ENCODE data around the gene SRSF10. TPM values are rescaled to one million over a fixed set of nuclear protein-coding genes. Genes with fewer than 3 reads are reported as not detected.
"Not testable (repeated sequence)": the region's sequence is repeated elsewhere in the genome, so short reads cannot be mapped to it uniquely, and the experiment has no call there.

Gene SRSF10
- total and polyA plus RNA-seq, 9 donors = 77.4 to 141 (median 107) TPM

GRCh38 chr1:23959461-23960290 is 20.5 kb downstream of the SRSF10 start, which contains the start of gene PNRC2:
Gene PNRC2 (plus strand): TSS chr1:23959828. CDS start chr1:23961458, 1,630 bp downstream.
- H3K27me3 ChIP-seq (ENCODE audit: control insufficient read depth, insufficient read depth, low read length) = no peaks in the 10 kb centered on the region
- peaks cover 14% of the 10 kb centered on the region for H3K4me1 ChIP-seq (ENCODE audit: control insufficient read depth, insufficient read depth, low read length)
- H3K9me3 ChIP-seq (replicated peaks; ENCODE audit: control insufficient read depth, low read depth, low read length) = no peaks in the 10 kb centered on the region
- H3K27ac ChIP-seq (ENCODE audit: low read length) = peak within 1 kb of the TSS; percentile 100
- peak within 1 kb of the TSS; percentile 78 for H3K4me3 ChIP-seq (ENCODE audit: low read length)
- peak; percentile 99 for DNase-seq
- under 1% methylated on average over 72 of the region's 84 CpGs for WGBS (ENCODE audit: insufficient coverage)
- H3K36me3 ChIP-seq (ENCODE audit: control insufficient read depth, insufficient read depth, low read length) = peaks cover 7% of the 10 kb centered on the region

- Histone ChIP-seq H3K27ac (ENCODE audit: low read length) (peak overlapping the region; percentile 100), H3K27me3 (ENCODE audit: control insufficient read depth, insufficient read depth, low read length) (no peaks in the 10 kb centered on the region), H3K36me3 (ENCODE audit: control insufficient read depth, insufficient read depth, low read length) (peaks cover 5% of the 10 kb centered on the region), H3K4me1 (ENCODE audit: control insufficient read depth, insufficient read depth, low read length) (peaks cover 17% of the 10 kb centered on the region), H3K9me3 (replicated peaks; ENCODE audit: control insufficient read depth, low read depth, low read length) (no peaks in the 10 kb centered on the region), H3K4me3 (ENCODE audit: low read length) (peak overlapping the region; percentile 78)
- peak; percentile 97 for DNase-seq
- 0% methylated on average over 25 of the region's 30 CpGs for WGBS (ENCODE audit: insufficient coverage)
Observed at GRCh38 chr1:23958810-23959460, 21.2 kb downstream of the SRSF10 start.

- H3K36me3 ChIP-seq (ENCODE audit: control insufficient read depth, insufficient read depth, low read length); H3K9me3 ChIP-seq (replicated peaks; ENCODE audit: control insufficient read depth, low read depth, low read length); H3K27me3 ChIP-seq (ENCODE audit: control insufficient read depth, insufficient read depth, low read length); DNase-seq: not testable (repeated sequence)
- WGBS (ENCODE audit: insufficient coverage) = 65% methylated on average over 4 of the region's 19 CpGs
- peak overlapping the region; percentile 100 for H3K27ac ChIP-seq (ENCODE audit: low read length)
- peaks cover 17% of the 10 kb centered on the region for H3K4me1 ChIP-seq (ENCODE audit: control insufficient read depth, insufficient read depth, low read length)
- H3K4me3 ChIP-seq (ENCODE audit: low read length) = peak overlapping the region; percentile 78
Observed at GRCh38 chr1:23958040-23958809, 21.9 kb downstream of the SRSF10 start.

- DNase-seq = no peak
- H3K27ac ChIP-seq (ENCODE audit: low read length) = no peak overlapping the region
Observed at GRCh38 chr1:23957096-23957495, 23.0 kb downstream of the SRSF10 start.

GRCh38 chr1:23953020-23953419 is 27.1 kb downstream of the SRSF10 start:
- Histone ChIP-seq H3K36me3 (ENCODE audit: control insufficient read depth, insufficient read depth, low read length) (no peaks in the 10 kb centered on the region), H3K4me1 (ENCODE audit: control insufficient read depth, insufficient read depth, low read length) (peaks cover 11% of the 10 kb centered on the region), H3K9me3 (replicated peaks; ENCODE audit: control insufficient read depth, low read depth, low read length) (no peaks in the 10 kb centered on the region), H3K4me3 (ENCODE audit: low read length) (no peak overlapping the region), H3K27me3 (ENCODE audit: control insufficient read depth, insufficient read depth, low read length) (no peaks in the 10 kb centered on the region), H3K27ac (ENCODE audit: low read length) (no peak overlapping the region)
- WGBS (ENCODE audit: insufficient coverage) = no CpG with 5 or more reads among the region's 3 CpGs
- no peak for DNase-seq

More at GRCh38 chr1:23957096-23957495, 23.0 kb downstream of the SRSF10 start:
- Histone ChIP-seq H3K9me3 (replicated peaks; ENCODE audit: control insufficient read depth, low read depth, low read length) (no peaks in the 10 kb centered on the region), H3K36me3 (ENCODE audit: control insufficient read depth, insufficient read depth, low read length) (peaks cover 5% of the 10 kb centered on the region), H3K4me3 (ENCODE audit: low read length) (no peak overlapping the region), H3K4me1 (ENCODE audit: control insufficient read depth, insufficient read depth, low read length) (peaks cover 17% of the 10 kb centered on the region), H3K27me3 (ENCODE audit: control insufficient read depth, insufficient read depth, low read length) (no peaks in the 10 kb centered on the region)
- WGBS (ENCODE audit: insufficient coverage) = 43% methylated on average over 5 of the region's 7 CpGs

- H3K4me1 ChIP-seq (ENCODE audit: control insufficient read depth, insufficient read depth, low read length) = no peaks in the 10 kb centered on the region
- no peak overlapping the region for H3K4me3 ChIP-seq (ENCODE audit: low read length)
- H3K36me3 ChIP-seq (ENCODE audit: control insufficient read depth, insufficient read depth, low read length) = no peaks in the 10 kb centered on the region
- H3K27me3 ChIP-seq (ENCODE audit: control insufficient read depth, insufficient read depth, low read length) = peaks cover 3% of the 10 kb centered on the region
- H3K27ac ChIP-seq (ENCODE audit: low read length) = no peak overlapping the region
- DNase-seq = no peak
- no peaks in the 10 kb centered on the region for H3K9me3 ChIP-seq (replicated peaks; ENCODE audit: control insufficient read depth, low read depth, low read length)
Observed at GRCh38 chr1:23947366-23947765, 32.8 kb downstream of the SRSF10 start.

GRCh38 chr1:23936481-23937176 is 43.5 kb downstream of the SRSF10 start:
- Histone ChIP-seq H3K36me3 (ENCODE audit: control insufficient read depth, insufficient read depth, low read length) (no peaks in the 10 kb centered on the region), H3K27ac (ENCODE audit: low read length) (no peak overlapping the region), H3K4me1 (ENCODE audit: control insufficient read depth, insufficient read depth, low read length) (peaks cover 2% of the 10 kb centered on the region), H3K9me3 (replicated peaks; ENCODE audit: control insufficient read depth, low read depth, low read length) (no peaks in the 10 kb centered on the region), H3K27me3 (ENCODE audit: control insufficient read depth, insufficient read depth, low read length) (no peaks in the 10 kb centered on the region), H3K4me3 (ENCODE audit: low read length) (no peak overlapping the region)
- no peak for DNase-seq
- 10% methylated on average over 2 of the region's 6 CpGs for WGBS (ENCODE audit: insufficient coverage)

GRCh38 chr1:23931491-23931880 is 48.6 kb downstream of the SRSF10 start:
- no peak overlapping the region for H3K4me3 ChIP-seq (ENCODE audit: low read length)
- DNase-seq = no peak
- peaks cover 6% of the 10 kb centered on the region for H3K4me1 ChIP-seq (ENCODE audit: control insufficient read depth, insufficient read depth, low read length)
- H3K36me3 ChIP-seq (ENCODE audit: control insufficient read depth, insufficient read depth, low read length) = no peaks in the 10 kb centered on the region
- no peaks in the 10 kb centered on the region for H3K9me3 ChIP-seq (replicated peaks; ENCODE audit: control insufficient read depth, low read depth, low read length)
- WGBS (ENCODE audit: insufficient coverage) = no CpG with 5 or more reads among the region's 1 CpG
- no peaks in the 10 kb centered on the region for H3K27me3 ChIP-seq (ENCODE audit: control insufficient read depth, insufficient read depth, low read length)
- H3K27ac ChIP-seq (ENCODE audit: low read length) = peak overlapping the region; percentile 76

DNA sequence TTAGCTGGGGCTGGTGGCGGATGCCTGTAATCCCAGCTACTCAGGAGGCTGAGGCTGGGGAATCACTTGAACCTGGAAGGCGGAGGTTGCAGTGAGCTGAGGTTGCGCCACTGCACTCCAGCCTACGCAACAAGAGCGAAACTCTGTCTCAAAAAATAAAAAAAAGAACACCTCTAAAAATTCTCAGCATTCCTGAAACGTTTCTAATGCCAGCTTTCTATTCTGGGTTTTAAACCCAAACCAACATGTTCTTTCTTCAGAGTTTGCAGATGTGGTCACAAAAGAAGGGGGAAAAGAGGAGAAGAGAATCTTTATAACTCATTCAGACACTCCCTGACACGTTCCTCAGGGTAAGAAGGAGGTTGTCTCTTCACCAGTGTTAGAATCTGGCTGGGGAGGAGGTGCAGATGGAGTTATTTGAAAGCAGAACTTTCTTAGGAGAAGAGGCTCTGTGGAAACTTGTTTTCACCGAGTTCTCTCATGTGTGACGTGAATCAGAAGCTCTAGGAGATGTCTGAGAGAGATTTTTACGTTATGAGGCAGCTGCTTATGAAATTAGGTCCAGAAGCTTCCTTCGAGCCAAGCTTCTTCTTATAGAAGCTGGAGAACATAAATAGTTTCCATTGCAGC is 49.2 kb downstream of the SRSF10 start:
- no peaks in the 10 kb centered on the region for H3K36me3 ChIP-seq (ENCODE audit: control insufficient read depth, insufficient read depth, low read length)
- peak overlapping the region; percentile 76 for H3K27ac ChIP-seq (ENCODE audit: low read length)
- no peaks in the 10 kb centered on the region for H3K9me3 ChIP-seq (replicated peaks; ENCODE audit: control insufficient read depth, low read depth, low read length)
- peak; percentile 85 for DNase-seq
- H3K4me3 ChIP-seq (ENCODE audit: low read length) = no peak overlapping the region
- H3K27me3 ChIP-seq (ENCODE audit: control insufficient read depth, insufficient read depth, low read length) = no peaks in the 10 kb centered on the region
- WGBS (ENCODE audit: insufficient coverage) = 22% methylated on average over 3 of the region's 11 CpGs
- H3K4me1 ChIP-seq (ENCODE audit: control insufficient read depth, insufficient read depth, low read length) = peaks cover 6% of the 10 kb centered on the region

Data from muscle of leg (tissue), 11 donors.